GM18505 (cell line): ENCODE data around the gene GSN.

Experiments used
- ATAC-seq: cut with Tn5 transposase; IDR thresholded peaks from one replicate; pipeline ENCODE4 v1.9.1; 2021; ENCODE audit not compliant: unreplicated experiment
- POLR2A ChIP-seq: IDR thresholded peaks from 4 replicates; pipeline ENCODE4 v1.6.1; 2011; ENCODE audit warnings: borderline replicate concordance; ENCODE audit not compliant: insufficient read depth, insufficient read length; ENCODE audit errors: extremely low read depth

The GSN gene

DNA sequence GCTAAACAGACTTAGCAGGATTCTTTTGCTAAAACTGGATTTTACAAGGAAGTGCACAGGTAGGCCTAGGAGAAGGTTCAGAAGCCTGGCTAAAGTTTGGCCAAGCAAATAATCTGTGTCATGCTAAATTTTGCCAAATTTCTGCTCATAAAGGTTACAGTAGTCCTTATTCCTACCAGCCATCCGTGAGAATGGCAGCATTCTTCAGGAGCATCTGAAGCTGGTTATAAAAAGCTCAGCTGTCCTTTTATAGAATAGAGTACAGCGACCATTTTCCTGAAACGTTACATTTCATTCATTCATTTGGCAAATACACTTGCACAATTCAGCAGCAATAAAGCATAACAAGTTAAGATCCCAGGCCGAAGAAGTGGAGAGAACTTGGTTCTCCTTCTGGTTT lies 6.9 kb downstream of the GSN start:
- no peak for TF ChIP-seq POLR2A
- ATAC-seq: no peak

- ATAC-seq: no peak
- no peak for TF ChIP-seq POLR2A
Observed at GRCh38 chr9:121275781-121276658, 8.1 kb downstream of the GSN start.

- TF ChIP-seq POLR2A: no peak
- ATAC-seq: no peak
Observed at GRCh38 chr9:121277026-121277425, 9.1 kb downstream of the GSN start.

DNA sequence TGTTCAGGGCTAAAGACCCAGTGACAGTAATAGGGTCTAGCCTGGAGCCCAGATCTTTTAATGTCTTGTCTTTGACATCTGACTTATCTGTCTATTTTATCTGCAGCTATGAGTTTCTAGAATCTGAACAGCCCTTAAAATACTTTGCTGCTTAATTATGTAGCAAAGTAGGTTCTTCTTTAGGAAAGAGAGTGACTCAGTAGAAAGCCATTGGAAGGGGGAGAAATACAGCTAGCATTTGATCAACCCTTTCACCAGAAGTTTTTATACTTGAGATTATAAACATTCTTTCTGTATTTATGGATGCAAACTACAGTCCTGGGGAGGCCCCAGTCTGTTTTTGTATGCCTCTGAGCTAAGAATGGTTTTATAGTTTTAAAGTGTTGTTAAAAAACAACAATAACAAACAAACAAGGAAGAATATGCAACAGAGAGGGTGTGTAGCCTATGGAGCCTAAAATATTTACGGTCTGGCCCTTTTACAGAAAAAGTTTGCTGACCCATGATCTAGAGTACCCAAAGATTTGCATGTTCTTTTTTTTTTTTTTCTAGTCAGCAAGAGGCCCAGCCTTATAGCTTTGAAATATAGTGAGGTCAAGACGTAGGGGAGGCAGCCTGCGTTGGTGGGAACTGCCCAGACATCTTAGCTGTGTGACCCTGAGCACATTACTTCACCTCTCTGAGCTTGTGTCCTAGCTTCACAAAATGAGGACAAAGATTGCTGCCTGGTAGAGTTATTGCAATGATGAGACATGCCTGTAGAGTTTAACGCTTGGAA lies 9.7 kb downstream of the GSN start:
- TF ChIP-seq POLR2A: no peak
- no peak for ATAC-seq

DNA sequence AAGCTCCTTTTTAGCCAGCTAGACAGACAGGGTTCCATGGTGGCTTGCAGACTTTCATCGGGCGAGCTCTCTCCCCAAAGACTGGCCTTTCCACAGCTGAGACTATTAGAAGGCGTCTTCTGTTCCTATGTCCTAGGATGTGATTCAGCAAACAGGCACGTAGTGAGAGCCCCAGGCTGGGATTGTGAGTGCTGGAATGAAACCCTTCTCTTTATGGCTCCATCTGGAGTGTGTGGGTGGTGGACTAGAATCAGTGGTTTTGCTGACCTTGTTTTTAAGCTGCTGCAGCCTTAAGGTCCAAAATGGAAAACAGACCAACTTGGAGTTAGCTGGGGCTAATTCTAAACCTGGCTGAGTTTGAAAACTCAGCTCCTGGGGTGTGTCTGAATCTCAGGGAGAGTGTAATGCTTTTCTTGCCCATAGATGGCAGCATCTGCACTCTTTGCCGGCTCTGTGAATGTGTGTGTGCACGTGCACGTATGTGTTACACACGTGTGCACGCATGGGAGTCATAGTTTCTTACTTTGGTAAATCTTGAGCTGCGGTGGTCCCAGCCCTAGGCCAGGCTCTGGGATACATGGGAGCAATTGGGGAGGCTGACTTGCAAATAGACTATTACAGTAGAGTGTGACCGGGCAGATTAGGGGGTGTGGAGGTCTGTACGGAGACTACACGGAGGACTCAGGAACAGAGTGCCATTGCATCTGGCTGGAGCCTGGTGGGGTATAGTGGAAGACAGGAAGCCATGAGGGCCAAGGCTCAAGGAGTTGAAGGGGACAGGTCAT lies 10.7 kb downstream of the GSN start:
- no peak for TF ChIP-seq POLR2A
- ATAC-seq: peak; percentile 55

DNA sequence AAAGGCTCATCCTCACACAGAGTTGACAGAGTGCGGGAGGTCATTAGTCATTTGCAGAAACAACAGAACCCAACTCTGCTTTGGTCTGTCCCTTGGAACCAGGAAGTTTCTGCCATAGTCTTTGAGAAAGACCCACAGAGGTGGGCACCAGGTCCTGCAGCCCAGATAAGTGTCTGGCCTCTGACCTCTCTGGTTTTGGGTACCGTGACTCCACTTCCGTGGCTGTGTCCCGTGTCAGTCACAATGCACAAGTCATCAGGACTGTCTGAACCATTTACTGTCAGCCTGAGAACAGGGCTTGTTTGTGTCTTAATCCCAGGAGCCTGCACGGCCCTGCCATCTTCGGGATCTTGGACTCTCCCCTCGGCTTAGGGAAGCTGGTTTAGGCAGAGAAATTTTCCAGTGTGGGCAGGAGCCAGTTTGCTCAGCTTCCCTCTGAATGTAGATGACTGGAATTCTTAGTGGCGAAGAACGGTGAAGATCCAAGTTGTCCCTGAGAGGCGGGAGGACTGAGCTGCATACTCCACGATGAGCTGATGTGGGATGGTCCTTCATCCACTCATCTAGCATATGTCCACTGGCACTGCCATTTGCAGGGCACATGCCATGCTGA lies 11.9 kb downstream of the GSN start:
- no peak for TF ChIP-seq POLR2A
- ATAC-seq: no peak

- no peak for ATAC-seq
- TF ChIP-seq POLR2A: no peak
Observed at GRCh38 chr9:121280715-121281613, 13.0 kb downstream of the GSN start.

DNA sequence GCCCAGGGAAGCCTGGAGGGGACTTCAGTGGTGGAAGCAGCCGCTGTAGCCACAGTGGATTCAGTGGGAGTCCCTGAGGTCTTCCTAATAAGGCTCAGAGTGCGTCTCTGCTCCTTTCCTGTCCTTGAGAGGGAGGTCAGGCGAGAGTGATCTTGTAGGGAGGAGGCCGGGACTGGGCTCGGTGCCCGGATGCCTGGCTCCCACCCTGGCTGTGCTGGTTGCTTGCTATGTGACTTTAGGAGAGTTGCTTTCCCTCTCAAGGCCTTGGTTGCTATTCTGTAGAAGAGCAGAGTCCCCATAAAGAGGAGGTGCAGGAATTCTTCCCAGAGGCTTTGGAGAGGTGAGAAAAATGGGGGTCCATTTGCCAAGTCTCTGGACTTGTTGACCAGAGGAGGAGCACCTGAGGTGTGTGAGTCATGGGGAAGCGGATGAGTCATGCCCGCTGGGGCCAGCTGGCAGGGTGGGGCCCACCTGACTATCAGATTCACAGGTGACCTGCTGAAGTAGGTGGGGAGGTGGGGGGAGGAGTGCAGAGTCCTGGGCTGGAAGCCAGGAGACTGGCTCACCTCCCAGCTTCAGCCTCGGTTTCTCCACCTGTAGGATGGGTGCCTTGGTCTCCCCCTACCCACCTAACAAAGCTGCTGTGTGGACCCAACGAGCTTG lies 13.8 kb downstream of the GSN start:
- no peak for ATAC-seq
- no peak for TF ChIP-seq POLR2A

DNA sequence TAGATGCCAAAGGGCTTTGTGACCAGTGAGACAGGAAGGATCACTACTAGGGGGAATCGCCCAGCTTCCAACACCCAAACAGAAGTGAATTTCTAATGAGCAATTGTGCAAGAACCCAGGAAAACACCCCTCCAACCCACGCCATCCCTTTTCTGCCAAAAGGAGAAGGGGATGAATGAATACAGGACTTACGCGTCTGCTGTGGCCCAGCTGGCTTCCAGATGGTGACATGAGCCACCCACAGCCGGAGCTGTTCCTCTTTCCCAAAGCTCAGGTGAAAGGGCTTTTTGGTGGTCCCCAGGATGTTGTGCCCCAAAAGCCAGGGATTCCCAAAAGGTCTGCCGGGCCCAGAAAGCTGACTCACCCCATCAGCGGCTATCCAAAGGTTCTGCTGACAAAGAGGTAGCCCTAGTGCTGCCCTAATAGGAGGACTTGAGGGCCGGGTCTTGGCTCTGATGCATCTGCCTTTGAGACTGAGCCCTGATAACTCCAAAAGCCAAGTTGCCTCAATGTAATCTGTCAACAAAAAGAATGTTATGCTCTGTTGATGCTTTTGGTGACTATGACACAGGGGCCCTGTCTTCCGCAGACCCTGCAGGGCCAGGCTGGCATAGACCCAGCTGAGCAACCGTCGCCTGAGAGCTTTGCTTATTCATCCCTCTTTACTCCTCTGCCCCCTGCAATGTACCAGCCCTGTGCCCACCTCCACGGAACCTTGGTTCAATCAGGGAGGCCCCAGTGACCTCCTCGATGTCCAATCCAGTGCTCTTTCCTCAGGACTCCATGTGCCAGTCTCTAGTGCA lies 14.5 kb downstream of the GSN start:
- no peak for TF ChIP-seq POLR2A
- ATAC-seq: no peak

- TF ChIP-seq POLR2A: no peak
- no peak for ATAC-seq
Observed at GRCh38 chr9:121283080-121283398, 15.1 kb downstream of the GSN start.

- no peak for TF ChIP-seq POLR2A
- no peak for ATAC-seq
Observed at GRCh38 chr9:121283856-121284732, 16.1 kb downstream of the GSN start.
